Stomach (tissue), 9 donors: ENCODE data around the gene TPCN1. TPM values are rescaled to one million over a fixed set of nuclear protein-coding genes. Genes with fewer than 3 reads are reported as not detected.
A peak's percentile ranks its signal among the peaks of the same experiment; 100 is the strongest.

Experiments
- DNase-seq, 2 donors: peaks; one replicate each; pipeline versions ENCODE4 v3.0.0 to v3.0.0-alpha.2; 2013 to 2019
- H3K27ac ChIP-seq, 5 donors: fragments of 200-600 bp in 4 of 5; sonication (generic) in 4 of 5; one replicate each; pipeline ENCODE4 v1.5.1; 2013 to 2019; ENCODE audit warnings: mild to moderate bottlenecking in 1 of 5, moderate library complexity in 1 of 5
- H3K27me3 ChIP-seq, 3 donors: fragments of 200-600 bp; sonication (generic); one replicate each; pipeline ENCODE4 v1.5.1; 2017 to 2019; ENCODE audit warnings: mixed run types in 1 of 3
- H3K36me3 ChIP-seq, 4 donors: fragments of 200-600 bp; sonication (generic); 1 replicate in 3 of 4; 2 replicates in 1 of 4; pipeline ENCODE4 v1.5.1; 2016 to 2019
- H3K4me1 ChIP-seq, 4 donors: fragments of 200-600 bp; sonication (generic); one replicate each; pipeline ENCODE4 v1.5.1; 2016 to 2019
- H3K4me3 ChIP-seq, 4 donors: fragments of 200-600 bp; sonication (generic) in 3 of 4; one replicate each; pipeline ENCODE4 v1.5.1; 2016 to 2019; ENCODE audit warnings: mild to moderate bottlenecking in 1 of 4
- H3K9me3 ChIP-seq, 4 donors: fragments of 200-600 bp; sonication (generic); one replicate each; pipeline ENCODE4 v1.5.1; 2016 to 2019
- CTCF ChIP-seq, 7 experiments: fragments of 450-650 bp in 4 of 7; fragments of 200-600 bp in 3 of 7; sonication (generic) in 3 of 7; IDR thresholded peaks; one replicate each; pipeline ENCODE4 v1.5.1; 2016 to 2019; ENCODE audit warnings: antibody characterized with exemption in 7 of 7, control low read depth in 2 of 7, mild to moderate bottlenecking in 1 of 7
- EP300 ChIP-seq: sonication (generic); formaldehyde crosslinking; IDR thresholded peaks from one replicate; pipeline ENCODE4 v1.6.1; 2017; ENCODE audit warnings: antibody characterized with exemption
- POLR2A ChIP-seq, 4 donors: fragments of 450-650 bp; IDR thresholded peaks; one replicate each; pipeline ENCODE4 v1.6.1; 2016; ENCODE audit warnings: antibody characterized with exemption in 4 of 4, control low read depth in 2 of 4, mild to moderate bottlenecking in 1 of 4, moderate library complexity in 1 of 4
- POLR2AphosphoS5 ChIP-seq, 3 donors: sonication (generic); formaldehyde crosslinking; IDR thresholded peaks; one replicate each; pipeline ENCODE4 v1.6.1; 2016; ENCODE audit warnings: antibody characterized with exemption in 3 of 3
- WGBS, 5 donors: extraction: QIAGEN DNeasy Blood & Tissue Kit in 3 of 5; methylation state at CpG; one replicate each; pipeline versions ENCODE4 v1.1.5 to v1.1.7; 2013 to 2018; 5-methylcytosine and 5-hydroxymethylcytosine counted together
- intact Hi-C: fragments of 100-400 bp; cut with DNase I; formaldehyde crosslinking; loops from one replicate; pipeline ENCODE4 v1.15.1; 2023; ENCODE audit warnings: low total_unique reads
- polyA plus RNA-seq, 3 donors: library from polyadenylated mRNA; stranded (reverse); fragments of 200-250 nt; gene quantifications; one replicate each; pipeline ENCODE4 v1.2.3, GENCODE V29; 2013
- total RNA-seq, 5 donors: library from RNA; depleted of rRNA; stranded (reverse); fragments of >200 nt; gene quantifications; one replicate each; pipeline versions ENCODE4 v1.1.0 to v1.2.3, GENCODE V29; 2014 to 2016
- donor health status: healthy with polysubstance abuse.
- donor health status: Bipolar disorder and iron deficiency.
- donor health status: healthy.

Gene TPCN1
- total and polyA plus RNA-seq, 8 donors, result 5.8 to 78.2 (median 30.2) TPM

GRCh38 chr12:113273053-113273725 is 51.9 kb downstream of the TPCN1 start:
- H3K27me3 ChIP-seq, result no peaks in the 10 kb centered on the region
- no peaks in the 10 kb centered on the region for H3K9me3 ChIP-seq
- DNase-seq, result no peak
- no peak overlapping the region for H3K4me3 ChIP-seq
- intact Hi-C loops, result no loop called here
- peaks cover 6 to 29% (median 15%) of the 10 kb centered on the region in 4 donors for H3K4me1 ChIP-seq
- TF ChIP-seq EP300, result no peak
- no peak for TF ChIP-seq POLR2AphosphoS5 (IDR thresholded peaks at IDR 0.05)
- no peak for TF ChIP-seq POLR2A (IDR thresholded peaks at IDR 0.05)
- TF ChIP-seq CTCF (IDR thresholded peaks at IDR 0.05), result no peak
- WGBS, 5 donors, result 85 to 95% (median 91%) methylated on average over 6 to 13 of the region's 13 CpGs
- H3K36me3 ChIP-seq, result peaks cover 41 to 99% (median 95%) of the 10 kb centered on the region in 4 donors
- peak overlapping the region in 3 of 5 donors; percentile 54 to 83 (median 79) for H3K27ac ChIP-seq

GRCh38 chr12:113274848-113275247 is 53.6 kb downstream of the TPCN1 start:
- no peak for TF ChIP-seq POLR2A (IDR thresholded peaks at IDR 0.05)
- TF ChIP-seq POLR2AphosphoS5 (IDR thresholded peaks at IDR 0.05), result no peak
- no peak for TF ChIP-seq CTCF (IDR thresholded peaks at IDR 0.05)
- TF ChIP-seq EP300, result no peak
- 91 to 96% (median 95%) methylated on average over 8 of the region's 8 CpGs for WGBS, 5 donors
- Histone ChIP-seq H3K4me1 (peaks cover 6 to 29% (median 15%) of the 10 kb centered on the region in 4 donors), H3K4me3 (no peak overlapping the region), H3K9me3 (no peaks in the 10 kb centered on the region), H3K27ac (no peak overlapping the region), H3K27me3 (no peaks in the 10 kb centered on the region), H3K36me3 (peaks cover 32 to 96% (median 92%) of the 10 kb centered on the region in 4 donors)
- intact Hi-C loops, result no loop called here
- DNase-seq, result no peak

- H3K4me1 ChIP-seq, result peaks cover 4 to 24% (median 11%) of the 10 kb centered on the region in 4 donors
- no peak overlapping the region for H3K4me3 ChIP-seq
- WGBS, 5 donors, result 77 to 83% (median 81%) methylated on average over 8 of the region's 8 CpGs
- TF ChIP-seq CTCF (IDR thresholded peaks at IDR 0.05), result no peak
- TF ChIP-seq POLR2A (IDR thresholded peaks at IDR 0.05), result no peak
- TF ChIP-seq POLR2AphosphoS5 (IDR thresholded peaks at IDR 0.05), result no peak
- no peak for TF ChIP-seq EP300
- no peaks in the 10 kb centered on the region for H3K27me3 ChIP-seq
- H3K9me3 ChIP-seq, result no peaks in the 10 kb centered on the region
- peaks cover 34 to 96% (median 93%) of the 10 kb centered on the region in 4 donors for H3K36me3 ChIP-seq
- intact Hi-C loops, result no loop called here
- no peak overlapping the region for H3K27ac ChIP-seq
- no peak for DNase-seq
These were observed 55.0 kb downstream of the TPCN1 start for GRCh38 chr12:113276306-113276705.

GRCh38 chr12:113276946-113277500 is 55.8 kb downstream of the TPCN1 start:
- H3K27me3 ChIP-seq, result no peaks in the 10 kb centered on the region
- H3K4me1 ChIP-seq, result peaks cover 4 to 17% (median 8%) of the 10 kb centered on the region in 4 donors
- no peak for DNase-seq
- H3K9me3 ChIP-seq, result no peaks in the 10 kb centered on the region
- H3K4me3 ChIP-seq, result no peak overlapping the region
- H3K36me3 ChIP-seq, result peaks cover 35 to 95% (median 89%) of the 10 kb centered on the region in 4 donors
- TF ChIP-seq EP300 (no peak), CTCF (IDR thresholded peaks at IDR 0.05) (no peak), POLR2AphosphoS5 (IDR thresholded peaks at IDR 0.05) (no peak), POLR2A (IDR thresholded peaks at IDR 0.05) (no peak)
- no peak overlapping the region for H3K27ac ChIP-seq
- intact Hi-C loops, result no loop called here
- WGBS, 5 donors, result 94 to 97% (median 96%) methylated on average over 7 to 10 of the region's 10 CpGs
